Measurements from ENCODE around the gene CSNK1E.

Gene CSNK1E

GRCh38 chr22:38282397-38282796 is 34.8 kb downstream of the CSNK1E start:
- in situ Hi-C loops (cut with MboI; ENCODE audit: low sequenced_read_pairs), result no loop called here

GRCh38 chr22:38276166-38276565 is 41.1 kb downstream of the CSNK1E start:
- in situ Hi-C loops (cut with MboI; ENCODE audit: low sequenced_read_pairs), result no loop called here

GRCh38 chr22:38273135-38273826 is 44.0 kb downstream of the CSNK1E start:
- in situ Hi-C loops (cut with MboI; ENCODE audit: low sequenced_read_pairs), result no loop called here

DNA sequence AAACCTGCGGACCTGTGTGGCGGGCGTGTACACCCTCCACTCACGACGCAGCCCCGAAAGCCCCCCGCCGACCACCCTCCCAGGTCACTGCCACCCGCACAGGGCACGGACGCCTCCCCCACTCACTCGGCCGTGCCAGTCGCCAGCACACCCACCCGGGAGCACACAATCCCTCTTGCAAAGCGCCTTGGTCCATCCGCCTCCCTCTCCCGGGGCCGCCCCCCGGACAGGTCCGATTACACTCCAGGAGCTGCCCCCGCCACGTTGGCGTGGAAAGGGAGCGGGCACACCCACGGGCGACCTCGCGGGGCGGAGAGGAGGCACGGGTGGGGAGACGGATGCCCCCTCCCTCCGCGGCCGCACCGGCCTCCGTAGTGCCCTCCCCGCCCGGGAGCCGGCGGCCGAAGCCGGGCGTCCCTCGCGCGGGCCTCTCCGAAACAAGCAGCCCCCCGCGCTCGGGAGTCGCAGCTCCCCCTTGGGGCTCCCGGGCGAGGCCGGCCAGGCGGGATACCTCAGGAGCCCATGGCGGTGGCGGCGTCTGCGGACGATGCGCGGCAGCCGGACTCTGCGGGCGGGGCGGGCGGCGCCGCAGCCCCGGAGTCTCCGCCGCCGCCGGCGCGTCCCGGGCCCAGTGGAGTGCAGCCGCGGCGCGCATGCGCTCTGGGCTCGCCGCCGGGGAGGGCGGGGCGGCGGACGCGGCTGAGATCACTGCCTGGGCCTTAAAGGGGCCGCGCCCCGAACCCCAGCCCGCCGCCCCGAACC is 44.7 kb downstream of the CSNK1E start, which contains the start of gene TMEM184B:
Gene TMEM184B, minus strand, starts transcription at position 638 of the 762 bp plus-strand sequence. CDS start 25,049 bp downstream, outside the sequence.
- in situ Hi-C loops (cut with MboI; ENCODE audit: low sequenced_read_pairs), result no loop called here

DNA sequence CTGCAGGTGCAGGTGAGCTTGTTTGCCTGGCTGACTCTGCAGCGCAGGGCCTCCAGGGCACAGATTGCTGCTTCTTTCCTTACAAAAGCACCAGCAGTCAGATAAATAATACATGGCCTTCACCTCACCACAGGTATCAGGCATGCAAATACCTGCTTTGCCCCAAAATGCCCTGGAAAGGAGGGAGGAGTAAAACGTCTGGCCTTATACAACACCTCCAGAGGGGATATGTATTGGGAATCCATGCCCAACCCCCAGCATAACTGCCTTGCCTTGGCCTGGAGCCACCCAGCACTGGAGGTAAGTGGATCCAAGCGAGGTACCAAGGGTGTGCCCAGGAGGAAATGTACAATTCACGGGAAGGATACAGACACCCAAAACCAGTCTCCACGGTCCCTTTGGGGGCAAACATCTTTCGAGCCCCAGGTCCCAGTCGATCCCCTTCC is 45.3 kb downstream of the CSNK1E start:
- in situ Hi-C loops (cut with MboI; ENCODE audit: low sequenced_read_pairs), result no loop called here

- in situ Hi-C loops (cut with MboI; ENCODE audit: low sequenced_read_pairs), result no loop called here
These were observed 46.1 kb downstream of the CSNK1E start for GRCh38 chr22:38271101-38271500.

DNA sequence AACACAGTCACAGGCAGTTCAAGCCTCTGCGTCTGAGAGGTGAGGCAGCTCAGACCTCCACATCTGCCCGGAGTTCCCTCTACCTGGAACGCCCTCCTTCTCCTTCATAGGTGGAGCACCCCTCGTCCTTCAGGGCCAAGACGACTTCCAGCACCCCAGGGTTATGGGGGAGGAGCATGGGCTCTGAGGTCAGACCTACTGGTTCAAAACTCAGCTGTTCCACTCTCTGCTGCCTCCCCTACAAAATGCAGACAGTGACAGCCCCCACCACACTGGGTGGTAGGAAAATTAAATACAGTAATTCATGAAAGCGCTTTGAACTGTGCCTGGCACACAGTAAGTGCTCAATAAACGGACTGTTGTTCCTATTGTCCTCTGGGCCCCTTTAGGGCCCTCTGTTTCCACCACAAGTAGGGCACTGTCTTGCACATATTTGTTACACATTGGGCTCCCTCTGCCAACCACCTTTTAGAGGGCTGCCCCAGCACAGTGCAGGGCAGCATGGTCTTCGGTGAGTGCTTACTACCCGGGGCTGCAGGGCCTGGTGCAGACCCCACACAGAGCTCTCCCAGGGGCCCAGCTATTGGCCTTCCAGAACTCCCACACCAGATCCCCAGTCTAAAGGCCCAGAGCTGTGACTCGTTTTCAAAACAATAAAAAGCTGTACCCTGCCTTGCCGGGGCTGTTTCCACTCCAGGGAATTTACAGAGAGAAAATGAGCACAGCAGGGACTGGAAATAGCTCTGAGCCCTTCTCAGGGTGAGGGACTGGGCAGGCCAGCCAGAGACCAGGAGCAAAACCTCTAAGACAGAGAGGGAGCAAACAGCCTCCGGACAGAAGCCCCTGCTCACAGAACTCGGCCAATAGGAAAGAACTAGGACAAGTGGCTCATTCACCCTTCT is 46.9 kb downstream of the CSNK1E start:
- in situ Hi-C loops (cut with MboI; ENCODE audit: low sequenced_read_pairs), result no loop called here

GRCh38 chr22:38269466-38269865 is 47.8 kb downstream of the CSNK1E start:
- in situ Hi-C loops (cut with MboI; ENCODE audit: low sequenced_read_pairs), result no loop called here

- in situ Hi-C loops (cut with MboI; ENCODE audit: low sequenced_read_pairs), result no loop called here
These were observed 50.1 kb downstream of the CSNK1E start for GRCh38 chr22:38267086-38267485.

DNA sequence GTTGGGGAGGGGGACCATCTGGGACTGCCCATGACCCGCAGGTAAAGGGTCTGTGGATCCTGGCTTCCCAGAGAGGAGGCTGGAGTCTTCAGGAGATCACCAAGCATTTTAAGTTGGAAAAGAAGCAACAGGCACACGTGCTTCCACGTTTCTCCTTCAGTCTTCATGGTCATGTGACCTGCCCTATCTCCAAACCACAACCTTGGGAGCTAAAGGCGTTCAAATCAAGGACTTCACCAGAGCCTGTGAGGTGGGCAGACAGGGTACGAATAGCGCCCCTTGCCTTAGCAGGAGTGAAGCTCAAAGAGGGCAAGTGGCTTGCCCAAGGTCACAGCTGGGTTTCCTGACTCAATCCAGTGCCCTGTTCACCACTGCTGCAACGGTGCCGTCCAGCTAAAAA is 51.1 kb downstream of the CSNK1E start:
- in situ Hi-C loops (cut with MboI; ENCODE audit: low sequenced_read_pairs), result no loop called here

DNA sequence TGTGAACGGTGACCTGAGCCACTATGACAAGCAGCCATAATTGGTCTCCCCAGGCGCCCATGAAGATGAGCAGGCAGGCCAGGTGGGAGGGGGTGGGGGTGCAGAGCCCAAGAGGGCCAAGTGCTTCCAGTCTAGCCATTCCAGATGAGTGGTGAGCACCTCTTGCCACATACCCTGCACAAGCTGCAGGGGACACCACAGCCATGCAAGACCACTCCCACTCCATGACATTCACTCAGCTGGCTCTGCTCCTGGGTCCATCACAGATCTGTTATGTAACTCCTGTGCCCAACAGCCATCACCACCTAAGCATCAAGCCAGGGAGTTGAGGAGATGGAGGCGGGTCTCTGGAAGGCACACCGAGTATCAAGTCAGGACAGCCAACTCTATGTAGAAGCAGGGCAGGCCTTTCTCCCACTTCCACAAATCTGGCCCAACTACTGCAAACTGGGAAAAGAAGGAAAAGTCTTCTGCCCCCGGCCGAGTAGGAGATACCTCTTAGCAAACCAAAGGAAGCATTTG is 52.9 kb downstream of the CSNK1E start:
- in situ Hi-C loops (cut with MboI; ENCODE audit: low sequenced_read_pairs), result no loop called here

- in situ Hi-C loops (cut with MboI; ENCODE audit: low sequenced_read_pairs), result no loop called here
These were observed 55.0 kb downstream of the CSNK1E start for GRCh38 chr22:38262051-38262795.

GRCh38 chr22:38260761-38261681 is 56.2 kb downstream of the CSNK1E start:
- in situ Hi-C loops (cut with MboI; ENCODE audit: low sequenced_read_pairs), result no loop called here

DNA sequence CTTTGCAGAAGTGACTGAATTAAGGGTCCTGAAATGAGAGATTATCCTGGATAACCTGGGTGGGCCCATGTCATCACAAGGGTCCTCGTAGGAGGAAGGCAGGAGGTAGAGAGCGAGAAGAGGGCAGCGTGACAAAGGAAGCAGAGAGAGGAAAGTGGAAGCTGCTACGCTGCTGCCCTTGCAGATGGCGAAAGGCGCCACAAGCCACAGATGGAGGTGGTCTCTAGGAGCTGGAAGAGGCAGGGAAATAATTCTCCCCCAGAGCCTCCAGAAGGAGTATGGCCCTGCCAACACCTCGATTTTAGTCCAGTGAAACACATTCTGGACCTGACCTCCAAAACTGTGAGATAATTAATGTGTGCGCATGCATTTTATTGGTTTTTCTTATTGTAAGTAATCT is 57.9 kb downstream of the CSNK1E start:
- in situ Hi-C loops (cut with MboI; ENCODE audit: low sequenced_read_pairs), result no loop called here

GRCh38 chr22:38258895-38259294 is 58.3 kb downstream of the CSNK1E start:
- in situ Hi-C loops (cut with MboI; ENCODE audit: low sequenced_read_pairs), result no loop called here

GRCh38 chr22:38257650-38258250 is 59.5 kb downstream of the CSNK1E start:
- in situ Hi-C loops (cut with MboI; ENCODE audit: low sequenced_read_pairs), result no loop called here

GRCh38 chr22:38257181-38257580 is 60.1 kb downstream of the CSNK1E start:
- in situ Hi-C loops (cut with MboI; ENCODE audit: low sequenced_read_pairs), result no loop called here

DNA sequence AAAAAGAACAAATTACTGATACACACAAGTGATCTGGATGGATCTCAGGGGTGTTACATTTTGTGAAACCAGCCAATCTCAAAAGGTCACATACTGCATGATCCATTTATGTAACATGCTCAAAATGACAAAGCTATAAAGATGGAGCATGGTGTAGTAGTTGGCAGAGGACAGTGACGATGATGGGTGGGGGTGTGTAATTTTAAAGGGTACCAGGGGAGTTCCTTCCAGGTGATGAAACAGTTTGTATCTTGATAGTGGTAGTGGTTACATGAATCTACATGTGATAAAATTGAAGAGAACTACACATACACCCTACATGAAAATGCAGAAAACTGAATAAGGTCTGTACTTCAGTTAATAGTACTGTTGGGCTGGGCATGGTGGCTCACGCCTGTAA is 61.5 kb downstream of the CSNK1E start:
- in situ Hi-C loops (cut with MboI; ENCODE audit: low sequenced_read_pairs), result no loop called here

- in situ Hi-C loops (cut with MboI; ENCODE audit: low sequenced_read_pairs), result no loop called here
These were observed 65.9 kb downstream of the CSNK1E start for GRCh38 chr22:38251341-38251692.
